ENCODE measurements around the gene AZGP1. TPM values are rescaled to one million over a fixed set of nuclear protein-coding genes. Genes with fewer than 3 reads are reported as not detected.
"Not testable (repeated sequence)": the region's sequence is repeated elsewhere in the genome, so short reads cannot be mapped to it uniquely, and the experiment has no call there.

The AZGP1 gene
- total RNA-seq, 4 donors from 2014 or later, result 68.7 to 182 (median 111) TPM

- DNase-seq (ENCODE audit: low spot score in 2 of 2), result no peak
- no peak for TF ChIP-seq EP300 (IDR thresholded peaks at IDR 0.05)
- TF ChIP-seq CTCF (IDR thresholded peaks at IDR 0.05), result no peak
- no peak for TF ChIP-seq POLR2A (IDR thresholded peaks at IDR 0.05)
- H3K9me3 ChIP-seq, result no peaks in the 10 kb centered on the region
- H3K27me3 ChIP-seq, result peaks cover 0 to 27% of the 10 kb centered on the region in 2 donors
- H3K36me3 ChIP-seq, result no peaks in the 10 kb centered on the region
- no peak overlapping the region for H3K4me3 ChIP-seq
- H3K27ac ChIP-seq, result no peak overlapping the region
- whole genome bisulfite sequencing, 2 donors, result 70 to 74% methylated on average over 9 of the region's 9 CpGs
- no peaks in the 10 kb centered on the region for H3K4me1 ChIP-seq
These were observed 17.1 kb downstream of the AZGP1 start for GRCh38 chr7:99958564-99959227.

GRCh38 chr7:99955247-99955646 is 20.6 kb downstream of the AZGP1 start:
- H3K27me3 ChIP-seq, result peaks cover 0 to 12% of the 10 kb centered on the region in 2 donors
- peaks cover 0 to 13% (median 0%) of the 10 kb centered on the region in 4 donors for H3K9me3 ChIP-seq
- H3K4me1 ChIP-seq, result no peaks in the 10 kb centered on the region
- WGBS, 2 donors, result 88 to 95% methylated on average over 6 of the region's 6 CpGs
- TF ChIP-seq EP300 (IDR thresholded peaks at IDR 0.05) (no peak), CTCF (IDR thresholded peaks at IDR 0.05) (no peak)
- no peak for DNase-seq (ENCODE audit: low spot score in 2 of 2)
- H3K4me3 ChIP-seq, result no peak overlapping the region
- no peaks in the 10 kb centered on the region for H3K36me3 ChIP-seq
- no peak overlapping the region for H3K27ac ChIP-seq

- DNase-seq (ENCODE audit: low spot score in 2 of 2); H3K27ac ChIP-seq; H3K27me3 ChIP-seq; H3K4me1 ChIP-seq; H3K4me3 ChIP-seq; H3K36me3 ChIP-seq: not testable (repeated sequence)
- WGBS, 2 donors, result 93 to 97% methylated on average over 7 of the region's 7 CpGs
- peaks cover 0 to 15% (median 0%) of the 10 kb centered on the region in 4 donors for H3K9me3 ChIP-seq
These were observed 21.2 kb downstream of the AZGP1 start for GRCh38 chr7:99954643-99955042.

- no peaks in the 10 kb centered on the region for H3K4me1 ChIP-seq
- WGBS, 2 donors, result 78 to 80% methylated on average over 3 of the region's 3 CpGs
- peaks cover 0 to 15% (median 0%) of the 10 kb centered on the region in 4 donors for H3K9me3 ChIP-seq
- no peak overlapping the region for H3K4me3 ChIP-seq
- no peaks in the 10 kb centered on the region for H3K36me3 ChIP-seq
- no peak for TF ChIP-seq POLR2A (IDR thresholded peaks at IDR 0.05)
- no peak for TF ChIP-seq CTCF (IDR thresholded peaks at IDR 0.05)
- TF ChIP-seq EP300 (IDR thresholded peaks at IDR 0.05), result peak in 1 of 2 donors; percentile 66
- no peak overlapping the region for H3K27ac ChIP-seq
- H3K27me3 ChIP-seq, result peaks cover 0 to 1% of the 10 kb centered on the region in 2 donors
- DNase-seq (ENCODE audit: low spot score in 2 of 2), result peak; percentile 20 to 67
These were observed 22.2 kb downstream of the AZGP1 start for GRCh38 chr7:99953649-99954048.

- peaks cover 0 to 15% (median 0%) of the 10 kb centered on the region in 4 donors for H3K9me3 ChIP-seq
- H3K4me1 ChIP-seq; H3K27ac ChIP-seq; H3K27me3 ChIP-seq; DNase-seq (ENCODE audit: low spot score in 2 of 2); H3K36me3 ChIP-seq; H3K4me3 ChIP-seq: not testable (repeated sequence)
- 67 to 70% methylated on average over 4 of the region's 4 CpGs for WGBS, 2 donors
These were observed 23.2 kb downstream of the AZGP1 start for GRCh38 chr7:99952649-99953048.

GRCh38 chr7:99950819-99951218 is 25.0 kb downstream of the AZGP1 start:
- DNase-seq (ENCODE audit: low spot score in 2 of 2); H3K27me3 ChIP-seq; H3K36me3 ChIP-seq; H3K4me1 ChIP-seq; H3K4me3 ChIP-seq; H3K27ac ChIP-seq: not testable (repeated sequence)
- 93 to 94% methylated on average over 6 of the region's 6 CpGs for WGBS, 2 donors
- peaks cover 0 to 15% (median 0%) of the 10 kb centered on the region in 4 donors for H3K9me3 ChIP-seq
